Neural crest cell (in vitro differentiated cells): ENCODE results near the gene TPCN1. TPM values are rescaled to one million over a fixed set of nuclear protein-coding genes. Genes with fewer than 3 reads are reported as not detected.

Experiments used
- DNase-seq: peaks from one replicate; pipeline ENCODE4 v3.0.0; 2021; ENCODE audit warnings: low read depth, mixed read lengths, low spot score
- H3K27ac Mint-ChIP-seq: one replicate; pipeline ENCODE4 v1.8.0; 2021; ENCODE audit warnings: mild to moderate bottlenecking, mixed read lengths; ENCODE audit not compliant: unreplicated experiment
- H3K27me3 Mint-ChIP-seq: 2 replicates; pipeline ENCODE4 v1.8.0; 2021; ENCODE audit warnings: low read depth, mild to moderate bottlenecking, mixed read lengths
- H3K36me3 Mint-ChIP-seq: 2 replicates; pipeline ENCODE4 v1.8.0; 2021; ENCODE audit warnings: low read depth, mild to moderate bottlenecking, mixed read lengths
- H3K4me1 Mint-ChIP-seq: 2 replicates; pipeline ENCODE4 v1.8.0; 2021; ENCODE audit warnings: mixed read lengths
- H3K4me3 Mint-ChIP-seq: one replicate; pipeline ENCODE4 v1.8.0; 2021; ENCODE audit warnings: mild to moderate bottlenecking, mixed read lengths
- H3K9me3 Mint-ChIP-seq: 2 replicates; pipeline ENCODE4 v1.8.0; 2021; ENCODE audit warnings: mixed read lengths
- CTCF ChIP-seq: fragments of 200-600 bp; sonication (generic); conservative IDR thresholded peaks from 2 replicates; pipeline ENCODE4 v1.5.0; 2021; ENCODE audit warnings: antibody characterized with exemption, mild to moderate bottlenecking
- microRNA-seq: library from miRNA; unstranded; fragments of <30 nt; microRNA quantifications from one replicate; pipeline ENCODE4, GENCODE V29; 2020
- total RNA-seq: library from RNA; stranded (reverse); gene quantifications from 2 replicates; pipeline ENCODE4 v1.2.1, GENCODE V29; 2021

TPCN1 gene
- total RNA-seq, 1 donor from 2014 or later, result 18.3 TPM

- H3K27me3 Mint-ChIP-seq, result no peaks in the 10 kb centered on the region
- DNase-seq, result no peak
- H3K27ac Mint-ChIP-seq, result no peak overlapping the region
- no peaks in the 10 kb centered on the region for H3K36me3 Mint-ChIP-seq
- peaks cover 13% of the 10 kb centered on the region for H3K4me1 Mint-ChIP-seq
- TF ChIP-seq CTCF, result no peak
- no peak overlapping the region for H3K4me3 Mint-ChIP-seq
- H3K9me3 Mint-ChIP-seq, result no peaks in the 10 kb centered on the region
These were observed 126.6 kb downstream of the TPCN1 start for GRCh38 chr12:113347892-113348291.

Small RNA genes lying within 50 kb of the gene (microRNA-seq; reads per million reads assigned to microRNA genes)
- not detected for gene MIR6762

Other genes with a start within 250 kb of the TPCN1 start
- not detected in 2 replicates for gene OAS2, start 242.9 kb upstream of the TPCN1 start, total RNA-seq
- gene DTX1, start 164.7 kb upstream of the TPCN1 start, total RNA-seq, result 8.1 and 8.4 TPM in 2 replicates
- not detected in 2 replicates for gene RASAL1, start 85.7 kb upstream of the TPCN1 start, total RNA-seq
- gene CFAP73, start 71.7 kb upstream of the TPCN1 start, total RNA-seq, result not detected in 2 replicates
- 68.5 and 69.7 TPM in 2 replicates for gene DDX54, start 36.0 kb upstream of the TPCN1 start, total RNA-seq
- 20.0 and 20.1 TPM in 2 replicates for gene RITA1, start 35.7 kb upstream of the TPCN1 start, total RNA-seq
- 7.1 and 7.3 TPM in 2 replicates for gene SLC8B1, start 113.6 kb downstream of the TPCN1 start, total RNA-seq
- gene PLBD2, start 137.1 kb downstream of the TPCN1 start, total RNA-seq, result 33.4 and 36.6 TPM in 2 replicates
- not detected in 2 replicates for gene SDS, start 182.4 kb downstream of the TPCN1 start, total RNA-seq
- 1.5 and 3.3 TPM in 2 replicates for gene SDSL, start 200.9 kb downstream of the TPCN1 start, total RNA-seq